Cerebellar nuclear complex (tissue), 1 donor: ENCODE data around the gene PKP4.

Source experiments
- DNase-seq, 2 experiments: peaks; one replicate each; lab custom pipeline; 2025; lab: John Stamatoyannopoulos, UW

The PKP4 gene

GRCh38 chr2:158718851-158719250, 262.1 kb downstream of the PKP4 start:
- DNase-seq, result no peak

GRCh38 chr2:158719403-158719802, 262.7 kb downstream of the PKP4 start:
- DNase-seq, result no peak

- DNase-seq, result no peak
These were observed 265.7 kb downstream of the PKP4 start for GRCh38 chr2:158722266-158723105.

GRCh38 chr2:158723181-158723838, 266.6 kb downstream of the PKP4 start:
- no peak for DNase-seq

DNA sequence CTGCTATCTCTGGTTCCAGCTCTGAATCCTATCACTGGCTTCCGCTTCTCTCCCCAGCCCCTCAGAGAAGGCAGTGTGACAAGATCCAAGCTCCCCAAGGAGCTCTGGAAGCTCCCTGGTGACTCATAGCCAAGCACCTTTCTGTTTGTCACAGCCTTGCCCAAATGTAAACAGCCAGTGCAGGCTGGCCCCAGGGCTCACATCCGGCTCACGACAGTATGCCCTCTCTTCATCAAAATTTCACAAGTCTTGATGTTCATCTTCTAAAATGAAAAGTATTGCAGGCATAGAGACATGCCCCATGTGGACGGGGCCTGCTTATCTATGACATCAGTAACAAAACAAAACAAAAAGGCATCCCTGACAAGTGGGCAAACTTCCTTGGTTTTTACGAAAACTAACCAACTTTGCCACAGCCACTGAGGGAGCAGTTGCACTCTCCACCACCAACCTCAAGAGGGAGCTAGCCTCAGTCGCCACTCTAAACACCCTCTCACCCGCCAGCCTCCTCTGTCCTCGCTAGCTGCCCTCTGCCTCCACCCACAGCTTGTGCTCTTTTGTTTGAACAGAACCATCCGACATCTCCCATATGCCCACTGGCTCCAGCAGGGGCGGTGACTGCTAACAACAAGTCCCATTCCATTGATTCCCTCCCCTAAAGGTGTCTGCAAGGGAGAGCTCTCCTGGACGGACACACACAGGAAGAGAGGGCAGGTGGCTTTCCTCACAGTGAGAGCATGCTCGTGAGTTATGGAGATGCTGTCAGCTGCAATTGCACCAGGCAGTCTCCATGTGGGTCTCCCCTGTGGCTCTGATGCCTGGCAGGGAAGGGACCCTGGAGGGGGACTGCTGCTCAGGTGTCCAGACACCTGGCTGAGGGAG, 267.4 kb downstream of the PKP4 start:
- DNase-seq, result no peak

- no peak for DNase-seq
These were observed 268.1 kb downstream of the PKP4 start for GRCh38 chr2:158724803-158725381.

DNA sequence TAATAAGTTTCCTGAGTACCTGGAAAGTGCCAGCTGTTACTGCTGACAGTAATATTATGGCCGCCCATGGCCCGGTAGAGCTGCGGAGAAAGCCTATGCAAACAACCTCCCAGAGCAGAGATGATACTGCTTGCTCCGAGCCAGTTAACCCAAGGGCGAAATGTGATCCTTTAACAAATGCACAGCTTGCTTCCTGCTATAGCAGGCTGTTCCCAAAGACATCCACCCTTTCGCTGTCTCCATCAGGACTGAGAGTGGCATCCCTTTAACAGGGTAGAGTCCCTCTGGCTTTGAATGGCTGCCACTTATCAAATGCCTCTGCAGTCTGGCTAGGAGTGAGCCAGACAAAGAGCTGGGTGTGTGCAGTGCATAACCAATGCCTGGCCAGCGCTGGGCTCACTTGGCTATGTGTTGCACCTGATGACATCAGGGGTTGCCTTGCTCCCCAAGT, 268.7 kb downstream of the PKP4 start:
- DNase-seq, result no peak

DNA sequence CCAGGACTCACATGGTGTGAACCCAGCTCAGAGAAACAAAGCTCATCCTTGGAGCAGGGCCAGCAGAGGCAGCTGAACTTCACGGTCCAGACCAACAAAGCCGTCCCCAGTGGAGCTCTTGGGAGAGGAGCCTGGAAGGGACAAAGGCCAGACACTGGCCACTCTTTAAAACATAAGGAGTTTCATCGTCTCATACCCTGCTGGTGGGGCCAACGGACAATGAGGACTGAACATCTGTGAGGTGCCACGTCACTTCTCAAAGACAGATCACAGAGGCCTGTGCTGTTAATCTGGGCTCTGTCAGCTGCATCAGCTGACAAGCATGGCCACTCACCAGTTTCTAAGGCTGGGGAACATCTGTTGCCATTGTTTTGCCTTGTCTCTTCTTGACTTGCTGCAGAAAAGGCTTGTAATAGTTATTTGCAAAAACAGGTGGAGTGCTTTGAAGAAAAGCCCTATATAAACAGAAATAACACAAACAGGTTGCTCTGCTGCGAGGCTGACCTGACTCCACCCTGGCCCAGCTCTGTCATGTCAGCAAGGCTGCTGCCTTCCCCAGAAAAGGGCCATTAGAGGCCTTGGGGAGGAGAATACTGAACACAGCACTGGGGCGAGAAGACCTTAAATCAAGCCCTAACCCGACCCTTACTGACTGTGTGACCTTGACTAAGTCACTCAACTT, 270.3 kb downstream of the PKP4 start:
- no peak for DNase-seq

DNA sequence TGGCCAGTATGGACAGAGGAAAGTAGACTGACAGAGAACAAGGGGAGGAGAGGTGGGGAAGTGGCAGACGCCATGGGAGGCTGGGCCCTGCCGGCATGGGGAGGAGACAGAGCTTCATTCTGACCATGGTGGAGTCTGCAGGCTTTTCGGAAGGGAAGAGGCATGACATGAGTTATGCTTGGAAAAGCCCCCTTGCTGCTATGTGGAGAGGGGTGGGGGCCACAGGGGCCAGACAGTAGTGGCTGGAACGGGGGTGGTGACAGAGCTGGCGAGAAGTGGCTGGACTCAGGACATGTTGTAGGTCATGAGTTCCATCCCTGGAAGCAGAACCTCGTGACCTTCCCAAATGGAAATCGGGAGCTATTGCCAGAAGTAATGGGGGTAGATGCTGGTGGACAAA, 271.7 kb downstream of the PKP4 start:
- DNase-seq, result no peak

DNA sequence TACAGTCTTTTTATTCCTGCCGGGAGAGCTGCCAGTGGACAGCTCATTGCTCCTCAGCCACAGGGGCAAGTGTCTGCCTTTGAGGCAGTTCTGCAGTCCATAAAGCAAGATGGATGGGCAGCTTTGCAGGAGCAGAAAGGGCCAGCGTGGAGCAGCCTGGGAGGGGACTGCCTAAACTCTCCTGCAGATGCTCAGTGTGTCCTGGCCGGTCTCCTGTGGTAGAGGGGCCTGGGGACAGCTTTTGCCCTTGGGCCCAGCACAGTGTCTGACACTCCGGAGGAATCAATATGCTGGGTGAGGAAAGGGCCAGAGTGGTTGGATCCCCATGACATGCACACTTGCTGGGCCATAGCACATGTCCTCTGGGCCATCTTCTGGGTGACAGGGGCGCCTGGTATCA, 272.7 kb downstream of the PKP4 start:
- no peak for DNase-seq

DNA sequence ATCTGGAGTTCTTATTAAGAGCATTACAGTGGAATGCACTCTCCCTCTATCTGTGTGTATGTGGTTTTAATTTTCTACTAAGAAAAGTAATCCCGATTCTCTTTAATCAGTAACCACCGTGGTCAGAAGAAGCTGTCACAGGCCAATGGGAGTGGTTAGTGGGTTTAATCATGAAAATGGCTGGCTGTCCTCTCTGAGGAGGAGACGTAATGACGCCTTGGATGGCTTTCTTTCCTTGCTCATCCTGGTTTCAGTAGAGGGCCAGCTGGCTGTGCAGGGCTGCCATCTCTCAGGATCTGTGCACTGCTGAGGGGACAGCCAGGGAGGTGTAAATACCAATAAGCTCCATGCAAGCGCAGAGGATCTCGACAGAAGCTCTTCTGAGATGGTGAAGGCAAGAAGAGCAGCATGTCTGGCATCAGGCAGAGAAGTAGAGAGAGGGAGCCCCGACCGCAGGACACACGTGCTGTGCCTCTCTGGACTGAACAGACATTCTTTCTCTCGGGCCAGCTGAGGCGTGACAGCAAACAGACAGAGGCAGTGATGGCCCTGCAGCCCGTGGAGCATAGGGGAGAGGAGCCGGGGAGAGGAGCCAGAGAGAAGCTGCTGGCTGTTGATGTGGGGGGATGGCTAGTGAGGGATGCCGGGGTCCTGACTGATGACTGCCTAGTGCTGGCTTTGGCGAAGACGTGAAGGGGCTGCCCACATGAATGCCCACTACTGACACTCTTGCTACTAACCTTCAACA, 273.3 kb downstream of the PKP4 start:
- no peak for DNase-seq

- DNase-seq, result no peak
These were observed 273.9 kb downstream of the PKP4 start for GRCh38 chr2:158730621-158731140.

DNA sequence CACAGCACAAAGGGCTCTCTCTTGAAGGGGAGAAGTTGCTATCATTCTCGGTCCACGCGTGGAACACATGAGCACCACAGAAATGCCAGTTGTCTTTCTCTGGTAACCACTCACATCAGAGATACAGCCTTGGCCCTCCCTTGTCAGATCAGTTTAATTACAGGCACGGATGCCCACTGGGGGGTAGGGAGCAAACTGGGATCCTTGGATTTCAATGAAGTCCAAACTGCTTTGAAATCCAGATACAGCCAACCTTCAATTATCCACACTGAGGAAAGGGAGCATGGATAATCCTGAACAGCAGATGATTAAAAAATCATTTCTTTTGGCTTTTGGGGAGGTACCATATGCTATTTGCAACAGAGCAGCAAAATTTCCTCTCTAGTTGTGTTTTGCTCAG, 274.6 kb downstream of the PKP4 start:
- no peak for DNase-seq
